ENCODE measurements around the gene ITGB5. TPM values are rescaled to one million over a fixed set of nuclear protein-coding genes. Genes with fewer than 3 reads are reported as not detected.

ITGB5 gene
- total RNA-seq, 1 experiment from 2014 or later, result 116 TPM

DNA sequence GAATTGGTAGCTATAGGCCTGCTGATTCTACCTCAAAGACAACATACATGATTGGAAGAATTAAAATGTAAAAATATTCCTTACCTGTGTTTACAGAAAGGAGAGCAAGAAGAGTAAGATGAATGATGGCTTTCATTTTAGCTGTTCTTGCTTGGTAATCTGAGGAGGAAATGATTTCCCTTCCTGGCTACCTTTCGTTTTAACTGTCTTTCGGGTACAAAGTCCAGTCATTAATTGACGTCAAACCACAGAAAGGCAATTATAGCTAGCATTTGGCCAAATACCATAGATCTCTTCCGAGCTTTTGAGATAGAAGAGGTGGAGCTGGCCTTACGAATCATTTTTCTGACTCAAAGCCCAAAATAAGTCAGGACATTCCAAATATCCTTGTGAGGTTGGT lies 47.4 kb upstream of the ITGB5 start, which contains the start of gene MUC13:
Gene MUC13, minus strand, starts transcription at position 175 of the 400 bp plus-strand sequence. Its CDS starts 39 bp downstream, at position 136.
- no peaks in the 10 kb centered on the region for H3K36me3 ChIP-seq (ENCODE audit: insufficient read depth, low read length, poor library complexity, severe bottlenecking)
- H3K4me1 ChIP-seq (ENCODE audit: insufficient read depth, low read length, poor library complexity, severe bottlenecking), result peaks cover 6% of the 10 kb centered on the region
- CTCF ChIA-PET, result no interaction called here
- TF ChIP-seq, protein P1, sequence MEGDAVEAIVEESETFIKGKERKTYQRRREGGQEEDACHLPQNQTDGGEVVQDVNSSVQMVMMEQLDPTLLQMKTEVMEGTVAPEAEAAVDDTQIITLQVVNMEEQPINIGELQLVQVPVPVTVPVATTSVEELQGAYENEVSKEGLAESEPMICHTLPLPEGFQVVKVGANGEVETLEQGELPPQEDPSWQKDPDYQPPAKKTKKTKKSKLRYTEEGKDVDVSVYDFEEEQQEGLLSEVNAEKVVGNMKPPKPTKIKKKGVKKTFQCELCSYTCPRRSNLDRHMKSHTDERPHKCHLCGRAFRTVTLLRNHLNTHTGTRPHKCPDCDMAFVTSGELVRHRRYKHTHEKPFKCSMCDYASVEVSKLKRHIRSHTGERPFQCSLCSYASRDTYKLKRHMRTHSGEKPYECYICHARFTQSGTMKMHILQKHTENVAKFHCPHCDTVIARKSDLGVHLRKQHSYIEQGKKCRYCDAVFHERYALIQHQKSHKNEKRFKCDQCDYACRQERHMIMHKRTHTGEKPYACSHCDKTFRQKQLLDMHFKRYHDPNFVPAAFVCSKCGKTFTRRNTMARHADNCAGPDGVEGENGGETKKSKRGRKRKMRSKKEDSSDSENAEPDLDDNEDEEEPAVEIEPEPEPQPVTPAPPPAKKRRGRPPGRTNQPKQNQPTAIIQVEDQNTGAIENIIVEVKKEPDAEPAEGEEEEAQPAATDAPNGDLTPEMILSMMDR (conservative IDR thresholded peaks at IDR 0.05; ENCODE audit: low read depth, low read length), result no peak
- TF ChIP-seq EZH2 (IDR thresholded peaks at IDR 0.05; ENCODE audit: borderline replicate concordance, low read depth, low read length, poor library complexity, severe bottlenecking), result no peak
- H3K27ac ChIP-seq (ENCODE audit: low read depth, low read length, poor library complexity, severe bottlenecking), result no peak within 1 kb of the TSS
- H3K27me3 ChIP-seq (replicated peaks; ENCODE audit: insufficient read depth, low read depth, low read length, poor library complexity), result no peaks in the 10 kb centered on the region
- BruUV-seq (replicated peaks), result no TSS peak
- H3K9me3 ChIP-seq (ENCODE audit: low read depth, low read length, poor library complexity, severe bottlenecking), result no peaks in the 10 kb centered on the region
- intact Hi-C loops (cut with micrococcal nuclease; ENCODE audit: unreplicated experiment), result no loop called here
- DNase-seq (ENCODE audit: low spot score), result no peak
- no peak within 1 kb of the TSS for H3K4me3 ChIP-seq (ENCODE audit: low read depth, low read length, poor library complexity, severe bottlenecking)
- POLR2A ChIA-PET (ENCODE audit: low non-redundant PET), result no interaction called here

DNA sequence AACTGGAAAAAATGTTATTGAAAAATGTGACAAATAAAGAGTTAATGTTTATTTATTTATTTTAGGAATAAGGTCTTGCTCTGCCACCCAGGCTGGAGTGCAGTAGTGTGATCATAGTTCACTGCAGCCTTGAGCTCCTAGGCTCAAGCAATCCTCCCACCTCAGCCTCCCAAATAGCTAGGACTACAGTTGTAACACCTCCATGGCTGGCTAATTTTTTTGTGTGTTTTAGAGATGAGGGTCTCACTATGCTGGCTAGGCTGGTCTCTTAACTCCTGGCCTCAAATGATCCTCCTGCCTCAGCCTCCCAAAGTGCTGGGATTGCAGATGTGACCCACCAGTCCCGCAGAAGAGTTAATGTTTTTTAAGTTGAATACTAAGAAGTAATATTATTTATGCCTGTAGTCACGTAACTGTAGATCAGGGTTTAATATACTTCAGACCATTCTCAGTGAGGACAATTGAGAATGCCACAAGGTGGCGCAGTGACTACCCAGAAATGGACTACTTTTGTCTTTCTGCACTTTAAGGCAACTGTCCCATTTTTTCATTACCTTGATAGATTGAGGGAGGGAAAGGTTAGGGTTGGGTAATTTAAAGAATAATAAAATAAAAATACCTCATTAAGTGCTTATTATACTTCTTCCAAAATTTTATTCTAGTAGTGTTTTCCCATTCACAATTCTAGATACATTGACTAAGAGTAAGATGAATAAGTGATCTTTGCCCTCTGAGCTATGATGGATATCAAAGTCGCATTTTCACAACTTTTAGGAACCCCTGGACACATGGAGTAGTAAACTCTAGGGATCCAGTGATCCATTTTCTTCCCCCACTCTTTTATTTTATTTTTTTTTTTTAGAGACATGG lies 41.4 kb upstream of the ITGB5 start:
- DNase-seq (ENCODE audit: low spot score), result peak; percentile 79
- intact Hi-C loops (cut with micrococcal nuclease; ENCODE audit: unreplicated experiment), result loop anchor here (2.0 kb wide), 2 partner anchors 510 to 656 kb away; no protein-coding TSS in a partner anchor
- H3K4me1 ChIP-seq (ENCODE audit: insufficient read depth, low read length, poor library complexity, severe bottlenecking), result peaks cover 6% of the 10 kb centered on the region
- H3K36me3 ChIP-seq (ENCODE audit: insufficient read depth, low read length, poor library complexity, severe bottlenecking), result no peaks in the 10 kb centered on the region
- no peak overlapping the region for H3K27ac ChIP-seq (ENCODE audit: low read depth, low read length, poor library complexity, severe bottlenecking)
- H3K9me3 ChIP-seq (ENCODE audit: low read depth, low read length, poor library complexity, severe bottlenecking), result no peaks in the 10 kb centered on the region
- no TSS peak for BruUV-seq (replicated peaks)
- POLR2A ChIA-PET (ENCODE audit: low non-redundant PET), result no interaction called here
- TF ChIP-seq, protein P1 (conservative IDR thresholded peaks at IDR 0.05; ENCODE audit: low read depth, low read length), result peak; percentile 88
- no peak for TF ChIP-seq EZH2 (IDR thresholded peaks at IDR 0.05; ENCODE audit: borderline replicate concordance, low read depth, low read length, poor library complexity, severe bottlenecking)
- H3K4me3 ChIP-seq (ENCODE audit: low read depth, low read length, poor library complexity, severe bottlenecking), result no peak overlapping the region
- CTCF ChIA-PET, result interaction anchor here (0.6 kb wide), 1 partner anchor 586 kb away, joined by 3 read pairs; no protein-coding TSS in a partner anchor
- H3K27me3 ChIP-seq (replicated peaks; ENCODE audit: insufficient read depth, low read depth, low read length, poor library complexity), result no peaks in the 10 kb centered on the region

DNA sequence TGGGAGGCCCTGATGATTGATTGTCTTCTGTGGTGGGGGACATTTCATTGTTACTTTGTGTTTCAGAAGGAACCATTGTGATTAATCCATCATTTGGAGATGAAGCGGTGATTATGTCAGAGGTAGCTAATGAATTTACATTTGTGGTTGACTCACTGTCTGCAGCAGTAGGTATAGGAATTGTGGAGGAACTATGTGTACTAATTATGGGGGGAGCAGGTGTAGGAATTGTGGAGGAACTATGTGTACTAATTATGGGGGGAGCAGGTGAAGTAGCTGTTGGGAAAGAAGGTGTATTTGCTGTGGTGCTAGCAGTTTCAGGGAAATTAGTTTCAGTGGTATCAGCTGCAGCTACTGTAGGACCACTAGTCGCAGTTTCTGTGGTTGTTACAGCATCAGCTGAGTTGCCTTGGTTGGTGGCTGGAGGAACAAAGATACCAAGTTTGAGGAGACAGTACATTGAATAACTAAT lies 40.4 kb upstream of the ITGB5 start:
- Histone ChIP-seq H3K36me3 (ENCODE audit: insufficient read depth, low read length, poor library complexity, severe bottlenecking) (no peaks in the 10 kb centered on the region), H3K27ac (ENCODE audit: low read depth, low read length, poor library complexity, severe bottlenecking) (no peak overlapping the region), H3K4me1 (ENCODE audit: insufficient read depth, low read length, poor library complexity, severe bottlenecking) (peaks cover 2% of the 10 kb centered on the region), H3K4me3 (ENCODE audit: low read depth, low read length, poor library complexity, severe bottlenecking) (no peak overlapping the region), H3K9me3 (ENCODE audit: low read depth, low read length, poor library complexity, severe bottlenecking) (no peaks in the 10 kb centered on the region), H3K27me3 (replicated peaks; ENCODE audit: insufficient read depth, low read depth, low read length, poor library complexity) (no peaks in the 10 kb centered on the region)
- ChIA-PET CTCF (no interaction called here), POLR2A (ENCODE audit: low non-redundant PET) (no interaction called here)
- TF ChIP-seq, protein P1 (conservative IDR thresholded peaks at IDR 0.05; ENCODE audit: low read depth, low read length), result no peak
- TF ChIP-seq EZH2 (IDR thresholded peaks at IDR 0.05; ENCODE audit: borderline replicate concordance, low read depth, low read length, poor library complexity, severe bottlenecking), result no peak
- DNase-seq (ENCODE audit: low spot score), result no peak
- BruUV-seq (replicated peaks), result no TSS peak
- intact Hi-C loops (cut with micrococcal nuclease; ENCODE audit: unreplicated experiment), result loop anchor here (2.0 kb wide), 2 partner anchors 511 to 657 kb away; no protein-coding TSS in a partner anchor
